Adrenal gland (tissue), 5 donors: ENCODE results near the gene GIPR.

Experiments
- CTCF ChIP-seq, 6 experiments: fragments of 450-650 bp in 4 of 6; fragments of 200-600 bp in 2 of 6; sonication (generic) in 1 of 6; IDR thresholded peaks; 1 replicate in 5 of 6; 2 replicates in 1 of 6; pipeline versions ENCODE4 v1.5.1 to v1.8.0; 2016 to 2021; ENCODE audit warnings: antibody characterized with exemption in 6 of 6, mild to moderate bottlenecking in 2 of 6, moderate library complexity in 1 of 6
- POLR2A ChIP-seq, 2 donors: fragments of 450-650 bp; IDR thresholded peaks; one replicate each; pipeline ENCODE4 v1.6.1; 2017; ENCODE audit warnings: antibody characterized with exemption in 2 of 2, mild to moderate bottlenecking in 2 of 2, moderate library complexity in 1 of 2
- donor health status: DM: no; HTN: no; CAD: no.

DNA sequence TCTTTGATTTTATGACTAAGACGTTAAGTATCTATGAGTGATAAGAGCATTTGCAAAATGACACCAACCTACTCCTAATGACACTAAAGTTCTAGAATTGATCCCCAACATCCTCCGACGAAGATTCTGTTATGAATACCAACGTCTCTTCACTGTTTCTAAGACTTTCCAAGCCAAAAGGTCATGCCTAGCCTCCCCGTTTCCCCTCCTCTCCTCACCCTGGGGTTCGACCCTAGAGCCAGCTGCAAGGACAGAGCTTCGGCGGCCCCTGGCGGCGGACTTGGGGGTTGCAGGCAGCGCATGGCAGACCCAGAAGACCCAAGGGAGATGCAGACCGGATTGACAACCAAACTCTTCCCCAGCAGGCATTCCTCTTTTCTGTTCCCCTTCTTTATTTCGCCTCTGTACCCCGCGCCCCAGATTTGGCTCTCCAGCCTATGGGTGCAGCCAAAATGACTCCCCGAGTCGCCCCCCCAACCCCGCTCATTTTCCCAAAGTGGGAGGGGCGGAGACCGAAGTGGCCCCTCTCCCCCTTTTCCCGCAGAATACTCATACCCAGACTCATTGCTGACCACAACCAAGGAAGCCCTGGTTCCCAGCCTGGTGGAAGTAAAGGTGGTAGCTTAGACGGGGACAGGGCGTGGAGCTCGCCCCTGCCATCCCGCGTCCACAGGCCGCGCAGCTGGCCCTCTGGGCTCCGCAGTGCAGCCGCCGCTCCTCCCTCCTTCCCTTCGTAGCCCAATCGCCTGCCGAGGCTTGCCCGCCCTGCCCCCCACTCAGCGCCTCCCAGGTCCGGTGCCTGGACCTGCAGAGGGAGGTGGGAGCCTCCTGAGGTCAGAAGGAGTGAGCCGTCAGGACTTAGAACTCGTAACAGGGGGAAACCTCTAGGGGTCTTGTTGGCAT, 24.7 kb upstream of the GIPR start:
- TF ChIP-seq CTCF (IDR thresholded peaks at IDR 0.05) (peak; percentile 94 to 99 (median 98)), POLR2A (IDR thresholded peaks at IDR 0.05) (no peak)
